ENCODE measurements around the gene NKX2-1.
"Not testable (repeated sequence)": the region's sequence is repeated elsewhere in the genome, so short reads cannot be mapped to it uniquely, and the experiment has no call there.

The NKX2-1 gene

DNA sequence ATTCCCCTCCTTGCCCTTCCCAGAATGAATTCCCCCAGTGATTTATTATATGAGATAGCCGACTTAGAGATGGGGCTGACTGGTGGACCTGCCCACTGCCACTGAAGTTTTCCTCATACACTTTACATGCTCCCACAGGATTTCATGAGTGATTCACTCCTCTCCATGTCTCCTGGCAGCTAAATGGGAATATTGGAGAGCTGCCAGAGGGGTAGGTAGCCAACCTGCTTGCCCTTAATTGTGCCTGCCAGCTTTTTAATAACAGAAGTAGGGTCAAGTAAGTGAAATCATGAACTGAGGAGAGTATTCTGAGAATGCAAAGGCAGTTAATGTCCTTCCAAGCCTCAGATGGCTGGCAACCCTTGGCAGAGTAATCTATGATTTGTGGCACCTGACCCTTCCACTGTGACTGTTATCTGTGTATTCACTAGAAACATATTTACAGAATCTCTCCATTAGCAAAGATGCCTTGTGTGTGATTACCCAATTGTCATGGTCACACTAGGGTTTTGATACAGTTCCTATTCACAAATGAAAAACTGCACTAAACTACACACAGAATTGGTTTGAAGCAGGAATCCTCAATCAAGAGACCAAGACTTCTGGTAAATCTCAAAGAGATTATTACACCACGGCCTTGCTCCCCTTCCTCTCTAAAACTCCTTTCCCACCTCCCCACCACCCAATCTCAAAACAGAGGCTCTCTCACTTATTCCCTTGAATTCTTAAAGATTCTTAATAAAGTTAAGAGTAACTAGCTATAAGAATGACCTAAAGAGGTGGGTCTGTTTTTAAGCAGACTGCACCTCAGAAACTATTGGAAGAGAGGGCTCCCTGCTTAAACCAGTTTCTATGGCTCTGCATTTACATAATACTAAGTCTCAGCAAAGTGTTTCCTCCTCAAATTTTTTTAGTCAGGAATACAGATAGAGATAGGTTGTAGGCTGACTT, 17.2 kb downstream of the NKX2-1 start:
- Histone ChIP-seq H3K27me3 (ENCODE audit: insufficient read depth, low read length) (peaks cover 100% of the 10 kb centered on the region), H3K4me1 (ENCODE audit: insufficient read depth, low read length) (peaks cover 20% of the 10 kb centered on the region), H3K9ac (ENCODE audit: low read depth, low read length) (no peak overlapping the region), H3K4me3 (ENCODE audit: low read length) (no peak overlapping the region), H3K36me3 (ENCODE audit: insufficient read depth, low read length) (no peaks in the 10 kb centered on the region), H3K9me3 (ENCODE audit: insufficient read depth, low read depth, low read length) (no peaks in the 10 kb centered on the region), H3K27ac (ENCODE audit: low read depth, low read length) (no peak overlapping the region)
- WGBS, result 45% methylated on average over 2 of the region's 2 CpGs

- no peak overlapping the region for H3K27ac ChIP-seq (ENCODE audit: low read depth, low read length)
- no peaks in the 10 kb centered on the region for H3K9me3 ChIP-seq (ENCODE audit: insufficient read depth, low read depth, low read length)
- no peak overlapping the region for H3K9ac ChIP-seq (ENCODE audit: low read depth, low read length)
- peaks cover 100% of the 10 kb centered on the region for H3K27me3 ChIP-seq (ENCODE audit: insufficient read depth, low read length)
- 10% methylated on average over 2 of the region's 2 CpGs for WGBS
- no peak overlapping the region for H3K4me3 ChIP-seq (ENCODE audit: low read length)
- H3K4me1 ChIP-seq (ENCODE audit: insufficient read depth, low read length), result peaks cover 25% of the 10 kb centered on the region
- H3K36me3 ChIP-seq (ENCODE audit: insufficient read depth, low read length), result no peaks in the 10 kb centered on the region
Observed at GRCh38 chr14:36498938-36499337, 21.1 kb downstream of the NKX2-1 start.

DNA sequence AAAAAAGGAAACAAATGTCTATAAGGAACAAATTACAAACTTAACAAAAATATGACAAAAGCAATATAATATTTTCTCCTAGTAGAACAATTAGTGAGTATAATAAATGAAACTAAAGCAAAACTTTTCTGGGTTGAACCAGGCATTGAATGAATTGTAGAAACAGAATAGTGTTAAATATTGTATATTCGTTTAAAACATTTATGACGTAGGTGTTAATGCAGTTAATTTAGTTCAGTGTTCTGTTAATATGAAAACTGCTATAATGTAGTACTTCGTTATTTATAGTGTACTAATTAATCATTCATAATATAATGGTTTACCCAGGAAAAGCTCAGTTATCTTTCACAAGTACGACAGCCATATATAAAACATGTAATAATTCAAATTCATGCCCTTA, 23.7 kb downstream of the NKX2-1 start:
- Histone ChIP-seq H3K27ac (ENCODE audit: low read depth, low read length) (no peak overlapping the region), H3K4me1 (ENCODE audit: insufficient read depth, low read length) (peaks cover 22% of the 10 kb centered on the region), H3K4me3 (ENCODE audit: low read length) (no peak overlapping the region), H3K9ac (ENCODE audit: low read depth, low read length) (no peak overlapping the region), H3K36me3 (ENCODE audit: insufficient read depth, low read length) (no peaks in the 10 kb centered on the region), H3K9me3 (ENCODE audit: insufficient read depth, low read depth, low read length) (no peaks in the 10 kb centered on the region), H3K27me3 (ENCODE audit: insufficient read depth, low read length) (peaks cover 100% of the 10 kb centered on the region)
- WGBS, result 90% methylated on average over 3 of the region's 4 CpGs

GRCh38 chr14:36495666-36496065, 24.4 kb downstream of the NKX2-1 start:
- Histone ChIP-seq H3K9me3 (ENCODE audit: insufficient read depth, low read depth, low read length) (no peaks in the 10 kb centered on the region), H3K27ac (ENCODE audit: low read depth, low read length) (no peak overlapping the region), H3K27me3 (ENCODE audit: insufficient read depth, low read length) (peaks cover 100% of the 10 kb centered on the region), H3K4me1 (ENCODE audit: insufficient read depth, low read length) (peaks cover 22% of the 10 kb centered on the region), H3K4me3 (ENCODE audit: low read length) (no peak overlapping the region), H3K9ac (ENCODE audit: low read depth, low read length) (no peak overlapping the region), H3K36me3 (ENCODE audit: insufficient read depth, low read length) (no peaks in the 10 kb centered on the region)
- 37% methylated on average over 2 of the region's 3 CpGs for WGBS

DNA sequence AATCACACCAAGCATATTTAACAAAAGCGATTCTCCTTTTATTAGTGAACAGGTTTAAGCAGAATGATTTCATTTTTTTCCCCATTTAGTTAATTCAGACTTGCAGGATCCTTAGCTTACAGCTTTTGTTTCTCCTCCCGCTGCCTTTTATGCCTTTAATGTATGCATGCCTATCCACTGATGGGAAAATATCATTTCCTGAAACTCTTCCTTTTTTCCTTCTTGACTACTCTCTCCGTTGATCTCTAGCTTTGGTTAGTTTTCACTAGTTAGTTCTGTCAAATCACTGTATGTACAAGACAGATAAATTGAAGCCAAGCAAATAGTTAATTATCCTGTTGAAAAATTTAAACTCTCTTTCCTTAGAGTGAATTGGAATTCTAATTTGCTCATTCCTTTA, 26.3 kb downstream of the NKX2-1 start:
- no peak overlapping the region for H3K9ac ChIP-seq (ENCODE audit: low read depth, low read length)
- no peak overlapping the region for H3K27ac ChIP-seq (ENCODE audit: low read depth, low read length)
- H3K36me3 ChIP-seq (ENCODE audit: insufficient read depth, low read length), result no peaks in the 10 kb centered on the region
- peaks cover 91% of the 10 kb centered on the region for H3K27me3 ChIP-seq (ENCODE audit: insufficient read depth, low read length)
- H3K4me3 ChIP-seq (ENCODE audit: low read length), result no peak overlapping the region
- peaks cover 22% of the 10 kb centered on the region for H3K4me1 ChIP-seq (ENCODE audit: insufficient read depth, low read length)
- no peaks in the 10 kb centered on the region for H3K9me3 ChIP-seq (ENCODE audit: insufficient read depth, low read depth, low read length)
- WGBS, result 20% methylated on average over 3 of the region's 3 CpGs

- Histone ChIP-seq H3K4me1 (ENCODE audit: insufficient read depth, low read length) (no peaks in the 10 kb centered on the region), H3K9ac (ENCODE audit: low read depth, low read length) (no peak overlapping the region), H3K27ac (ENCODE audit: low read depth, low read length) (no peak overlapping the region), H3K36me3 (ENCODE audit: insufficient read depth, low read length) (no peaks in the 10 kb centered on the region), H3K9me3 (ENCODE audit: insufficient read depth, low read depth, low read length) (no peaks in the 10 kb centered on the region), H3K27me3 (ENCODE audit: insufficient read depth, low read length) (peaks cover 72% of the 10 kb centered on the region), H3K4me3 (ENCODE audit: low read length) (no peak overlapping the region)
- 80% methylated on average over 1 of the region's 2 CpGs for WGBS
Observed at GRCh38 chr14:36485773-36486172, 34.3 kb downstream of the NKX2-1 start.

GRCh38 chr14:36479344-36479743, 40.7 kb downstream of the NKX2-1 start:
- 92% methylated on average over 4 of the region's 4 CpGs for WGBS

DNA sequence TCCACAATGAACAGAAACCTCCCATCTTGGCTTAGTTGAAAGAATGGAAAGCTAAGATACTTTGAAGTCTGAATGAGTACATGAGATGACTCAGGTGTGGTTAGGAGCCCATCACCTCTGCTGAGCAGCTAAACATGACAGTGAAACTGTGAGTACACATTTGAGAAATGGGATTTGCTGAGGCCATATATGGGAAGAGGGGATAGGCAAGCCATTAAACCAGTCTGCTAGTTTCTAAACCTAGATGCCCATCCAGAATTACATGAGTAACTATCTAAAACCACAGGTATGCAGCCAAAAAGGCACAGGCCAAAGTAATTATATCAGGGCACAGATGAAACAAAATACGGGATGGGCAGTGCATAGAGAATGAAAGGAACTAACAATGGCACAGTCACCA, 41.2 kb downstream of the NKX2-1 start:
- Histone ChIP-seq H3K27ac (ENCODE audit: low read depth, low read length) (no peak overlapping the region), H3K4me1 (ENCODE audit: insufficient read depth, low read length) (no peaks in the 10 kb centered on the region), H3K27me3 (ENCODE audit: insufficient read depth, low read length) (peaks cover 39% of the 10 kb centered on the region), H3K9ac (ENCODE audit: low read depth, low read length) (no peak overlapping the region), H3K4me3 (ENCODE audit: low read length) (no peak overlapping the region), H3K9me3 (ENCODE audit: insufficient read depth, low read depth, low read length) (no peaks in the 10 kb centered on the region), H3K36me3 (ENCODE audit: insufficient read depth, low read length) (no peaks in the 10 kb centered on the region)
- no CpG with 5 or more reads among the region's 1 CpG for WGBS

More at GRCh38 chr14:36479344-36479743, 40.7 kb downstream of the NKX2-1 start:
- no peak overlapping the region for H3K4me3 ChIP-seq (ENCODE audit: low read length)
- H3K4me1 ChIP-seq (ENCODE audit: insufficient read depth, low read length), result no peaks in the 10 kb centered on the region
- H3K9ac ChIP-seq (ENCODE audit: low read depth, low read length), result no peak overlapping the region
- no peaks in the 10 kb centered on the region for H3K9me3 ChIP-seq (ENCODE audit: insufficient read depth, low read depth, low read length)
- no peak overlapping the region for H3K27ac ChIP-seq (ENCODE audit: low read depth, low read length)
- no peaks in the 10 kb centered on the region for H3K36me3 ChIP-seq (ENCODE audit: insufficient read depth, low read length)
- H3K27me3 ChIP-seq (ENCODE audit: insufficient read depth, low read length), result peaks cover 45% of the 10 kb centered on the region

DNA sequence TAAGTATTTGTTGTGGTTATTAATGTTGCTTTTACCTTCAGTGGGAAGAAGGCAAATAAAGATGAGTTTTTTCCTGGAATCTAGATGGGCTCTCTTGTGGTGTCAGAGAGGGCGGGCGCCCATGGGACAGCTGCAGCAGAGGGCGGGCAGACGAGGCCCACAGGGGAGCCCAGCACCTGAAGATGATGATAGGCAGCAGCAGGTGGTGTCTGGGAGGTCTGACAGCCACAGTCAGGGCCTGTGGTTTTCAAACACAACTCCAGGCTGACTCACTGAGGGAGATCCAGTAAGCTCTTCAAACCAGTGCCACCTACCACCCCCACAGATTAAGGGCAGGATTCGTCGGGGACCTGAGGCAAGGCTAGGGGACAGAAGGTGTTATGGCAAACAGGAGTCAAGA, 42.8 kb downstream of the NKX2-1 start:
- 75% methylated on average over 6 of the region's 6 CpGs for WGBS
- H3K27me3 ChIP-seq (ENCODE audit: insufficient read depth, low read length), result peaks cover 34% of the 10 kb centered on the region
- H3K9ac ChIP-seq (ENCODE audit: low read depth, low read length), result no peak overlapping the region
- H3K27ac ChIP-seq (ENCODE audit: low read depth, low read length), result no peak overlapping the region
- no peak overlapping the region for H3K4me3 ChIP-seq (ENCODE audit: low read length)
- H3K4me1 ChIP-seq (ENCODE audit: insufficient read depth, low read length), result no peaks in the 10 kb centered on the region
- no peaks in the 10 kb centered on the region for H3K9me3 ChIP-seq (ENCODE audit: insufficient read depth, low read depth, low read length)
- H3K36me3 ChIP-seq (ENCODE audit: insufficient read depth, low read length), result no peaks in the 10 kb centered on the region

DNA sequence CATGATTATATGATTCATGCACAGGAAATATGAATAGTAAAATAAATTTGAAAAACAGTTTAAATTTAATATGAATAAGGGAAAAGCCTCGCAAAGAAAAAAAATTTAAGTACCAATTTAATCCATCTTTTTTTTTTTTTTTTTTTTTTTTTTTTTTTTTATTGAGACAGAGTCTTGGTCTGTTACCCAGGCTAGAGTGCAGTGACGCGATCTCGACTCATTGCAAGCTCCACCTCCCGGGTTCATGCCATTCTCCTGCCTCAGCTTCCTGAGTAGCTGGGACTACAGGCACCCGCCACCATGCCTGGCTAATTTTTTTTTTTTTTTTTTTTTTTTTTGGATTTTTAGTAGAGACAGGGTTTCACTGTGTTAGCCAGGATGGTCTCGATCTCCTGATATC, 44.0 kb downstream of the NKX2-1 start:
- H3K9ac ChIP-seq (ENCODE audit: low read depth, low read length); H3K4me1 ChIP-seq (ENCODE audit: insufficient read depth, low read length); H3K36me3 ChIP-seq (ENCODE audit: insufficient read depth, low read length); H3K4me3 ChIP-seq (ENCODE audit: low read length); H3K27ac ChIP-seq (ENCODE audit: low read depth, low read length); H3K9me3 ChIP-seq (ENCODE audit: insufficient read depth, low read depth, low read length): not testable (repeated sequence)
- 93% methylated on average over 5 of the region's 7 CpGs for WGBS
- peaks cover 36% of the 10 kb centered on the region for H3K27me3 ChIP-seq (ENCODE audit: insufficient read depth, low read length)

DNA sequence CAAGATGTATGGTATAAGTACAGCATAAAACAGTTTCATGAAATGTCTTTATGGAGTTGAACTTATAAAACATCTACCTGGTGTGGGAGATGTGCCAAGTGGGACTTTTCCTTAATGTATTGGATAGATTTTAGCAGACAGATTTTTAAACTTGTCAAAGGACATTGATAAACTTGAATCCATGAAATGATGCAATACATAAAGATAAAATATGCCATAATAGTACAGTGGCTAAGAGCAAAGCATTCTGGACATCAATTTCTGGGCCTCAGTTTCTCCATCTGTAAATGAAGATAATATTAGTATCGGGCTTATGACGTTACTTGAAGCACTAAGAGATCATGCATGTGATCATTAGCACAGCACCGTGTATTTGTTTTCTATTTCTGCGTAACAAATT, 45.4 kb downstream of the NKX2-1 start:
- H3K9ac ChIP-seq (ENCODE audit: low read depth, low read length), result no peak overlapping the region
- no peaks in the 10 kb centered on the region for H3K4me1 ChIP-seq (ENCODE audit: insufficient read depth, low read length)
- no peaks in the 10 kb centered on the region for H3K9me3 ChIP-seq (ENCODE audit: insufficient read depth, low read depth, low read length)
- no peak overlapping the region for H3K27ac ChIP-seq (ENCODE audit: low read depth, low read length)
- H3K36me3 ChIP-seq (ENCODE audit: insufficient read depth, low read length), result no peaks in the 10 kb centered on the region
- H3K27me3 ChIP-seq (ENCODE audit: insufficient read depth, low read length), result peaks cover 27% of the 10 kb centered on the region
- H3K4me3 ChIP-seq (ENCODE audit: low read length), result no peak overlapping the region
- WGBS, result 70% methylated on average over 4 of the region's 4 CpGs
